Measurements from ENCODE around the gene CABP2.
"Not testable (repeated sequence)": the region's sequence is repeated elsewhere in the genome, so short reads cannot be mapped to it uniquely, and the experiment has no call there.

Gene CABP2

GRCh38 chr11:67522844-67523555 is at the start of gene CABP2:
Gene CABP2 (minus strand): TSS chr11:67523446. CDS start chr11:67523326, 120 bp downstream.
- no peaks in the 10 kb centered on the region for H3K36me3 ChIP-seq (ENCODE audit: control insufficient read depth in 1 of 2, insufficient read depth in 2 of 2, low read length in 2 of 2)
- no peak within 1 kb of the TSS for H3K4me3 ChIP-seq (ENCODE audit: low read depth in 1 of 2, low read length in 2 of 2)
- no peaks in the 10 kb centered on the region for H3K27me3 ChIP-seq (ENCODE audit: low read depth, low read length)
- H3K27ac ChIP-seq (ENCODE audit: low read length): no peak within 1 kb of the TSS
- no peaks in the 10 kb centered on the region for H3K4me1 ChIP-seq (ENCODE audit: control insufficient read depth in 1 of 2, insufficient read depth in 2 of 2, low read length in 2 of 2)
- H3K9me3 ChIP-seq (ENCODE audit: control insufficient read depth in 1 of 2, low read length in 2 of 2): no peaks in the 10 kb centered on the region

- Histone ChIP-seq H3K27ac (ENCODE audit: low read length) (no peak overlapping the region), H3K36me3 (ENCODE audit: control insufficient read depth in 1 of 2, insufficient read depth in 2 of 2, low read length in 2 of 2) (no peaks in the 10 kb centered on the region), H3K4me1 (ENCODE audit: control insufficient read depth in 1 of 2, insufficient read depth in 2 of 2, low read length in 2 of 2) (no peaks in the 10 kb centered on the region), H3K27me3 (ENCODE audit: low read depth, low read length) (no peaks in the 10 kb centered on the region), H3K9me3 (ENCODE audit: control insufficient read depth in 1 of 2, low read length in 2 of 2) (no peaks in the 10 kb centered on the region), H3K4me3 (ENCODE audit: low read depth in 1 of 2, low read length in 2 of 2) (no peak overlapping the region)
These were observed 49.6 kb upstream of the CABP2 start for GRCh38 chr11:67572747-67573419.

- Histone ChIP-seq H3K27me3 (ENCODE audit: low read depth, low read length) (no peaks in the 10 kb centered on the region), H3K4me1 (ENCODE audit: control insufficient read depth in 1 of 2, insufficient read depth in 2 of 2, low read length in 2 of 2) (no peaks in the 10 kb centered on the region), H3K4me3 (ENCODE audit: low read depth in 1 of 2, low read length in 2 of 2) (no peak overlapping the region), H3K27ac (ENCODE audit: low read length) (no peak overlapping the region), H3K36me3 (ENCODE audit: control insufficient read depth in 1 of 2, insufficient read depth in 2 of 2, low read length in 2 of 2) (no peaks in the 10 kb centered on the region), H3K9me3 (ENCODE audit: control insufficient read depth in 1 of 2, low read length in 2 of 2) (no peaks in the 10 kb centered on the region)
These were observed 49.1 kb upstream of the CABP2 start for GRCh38 chr11:67572305-67572704.

- H3K27me3 ChIP-seq (ENCODE audit: low read depth, low read length): no peaks in the 10 kb centered on the region
- H3K4me1 ChIP-seq (ENCODE audit: control insufficient read depth in 1 of 2, insufficient read depth in 2 of 2, low read length in 2 of 2): no peaks in the 10 kb centered on the region
- H3K4me3 ChIP-seq (ENCODE audit: low read depth in 1 of 2, low read length in 2 of 2): no peak overlapping the region
- H3K36me3 ChIP-seq (ENCODE audit: control insufficient read depth in 1 of 2, insufficient read depth in 2 of 2, low read length in 2 of 2): no peaks in the 10 kb centered on the region
- no peaks in the 10 kb centered on the region for H3K9me3 ChIP-seq (ENCODE audit: control insufficient read depth in 1 of 2, low read length in 2 of 2)
- H3K27ac ChIP-seq (ENCODE audit: low read length): no peak overlapping the region
These were observed 48.2 kb upstream of the CABP2 start for GRCh38 chr11:67571443-67571842.

GRCh38 chr11:67564230-67564629 is 41.0 kb upstream of the CABP2 start:
- Histone ChIP-seq H3K27ac (ENCODE audit: low read length) (no peak overlapping the region), H3K27me3 (ENCODE audit: low read depth, low read length) (no peaks in the 10 kb centered on the region), H3K4me1 (ENCODE audit: control insufficient read depth in 1 of 2, insufficient read depth in 2 of 2, low read length in 2 of 2) (peaks cover 0 to 5% of the 10 kb centered on the region in 2 donors), H3K9me3 (ENCODE audit: control insufficient read depth in 1 of 2, low read length in 2 of 2) (no peaks in the 10 kb centered on the region), H3K4me3 (ENCODE audit: low read depth in 1 of 2, low read length in 2 of 2) (no peak overlapping the region), H3K36me3 (ENCODE audit: control insufficient read depth in 1 of 2, insufficient read depth in 2 of 2, low read length in 2 of 2) (no peaks in the 10 kb centered on the region)

- H3K27me3 ChIP-seq (ENCODE audit: low read depth, low read length); H3K36me3 ChIP-seq (ENCODE audit: control insufficient read depth in 1 of 2, insufficient read depth in 2 of 2, low read length in 2 of 2); H3K9me3 ChIP-seq (ENCODE audit: control insufficient read depth in 1 of 2, low read length in 2 of 2); H3K4me1 ChIP-seq (ENCODE audit: control insufficient read depth in 1 of 2, insufficient read depth in 2 of 2, low read length in 2 of 2); H3K4me3 ChIP-seq (ENCODE audit: low read depth in 1 of 2, low read length in 2 of 2): not testable (repeated sequence)
- H3K27ac ChIP-seq (ENCODE audit: low read length): peak overlapping the region; percentile 39
These were observed 40.5 kb upstream of the CABP2 start for GRCh38 chr11:67563705-67564114.

- no peak overlapping the region for H3K4me3 ChIP-seq (ENCODE audit: low read depth in 1 of 2, low read length in 2 of 2)
- H3K27me3 ChIP-seq (ENCODE audit: low read depth, low read length): peaks cover 5% of the 10 kb centered on the region
- peak overlapping the region; percentile 39 for H3K27ac ChIP-seq (ENCODE audit: low read length)
- no peaks in the 10 kb centered on the region for H3K36me3 ChIP-seq (ENCODE audit: control insufficient read depth in 1 of 2, insufficient read depth in 2 of 2, low read length in 2 of 2)
- no peaks in the 10 kb centered on the region for H3K9me3 ChIP-seq (ENCODE audit: control insufficient read depth in 1 of 2, low read length in 2 of 2)
- peaks cover 0 to 5% of the 10 kb centered on the region in 2 donors for H3K4me1 ChIP-seq (ENCODE audit: control insufficient read depth in 1 of 2, insufficient read depth in 2 of 2, low read length in 2 of 2)
These were observed 39.9 kb upstream of the CABP2 start for GRCh38 chr11:67562963-67563704.

GRCh38 chr11:67561971-67562619 is 38.8 kb upstream of the CABP2 start:
- H3K9me3 ChIP-seq (ENCODE audit: control insufficient read depth in 1 of 2, low read length in 2 of 2): no peaks in the 10 kb centered on the region
- H3K4me1 ChIP-seq (ENCODE audit: control insufficient read depth in 1 of 2, insufficient read depth in 2 of 2, low read length in 2 of 2): peaks cover 0 to 5% of the 10 kb centered on the region in 2 donors
- no peaks in the 10 kb centered on the region for H3K36me3 ChIP-seq (ENCODE audit: control insufficient read depth in 1 of 2, insufficient read depth in 2 of 2, low read length in 2 of 2)
- peaks cover 6% of the 10 kb centered on the region for H3K27me3 ChIP-seq (ENCODE audit: low read depth, low read length)
- no peak overlapping the region for H3K4me3 ChIP-seq (ENCODE audit: low read depth in 1 of 2, low read length in 2 of 2)
- H3K27ac ChIP-seq (ENCODE audit: low read length): no peak overlapping the region

- Histone ChIP-seq H3K36me3 (ENCODE audit: control insufficient read depth in 1 of 2, insufficient read depth in 2 of 2, low read length in 2 of 2) (no peaks in the 10 kb centered on the region), H3K4me3 (ENCODE audit: low read depth in 1 of 2, low read length in 2 of 2) (peak overlapping the region in 1 of 2 donors; percentile 33), H3K27ac (ENCODE audit: low read length) (peak overlapping the region; percentile 60), H3K27me3 (ENCODE audit: low read depth, low read length) (peaks cover 6% of the 10 kb centered on the region), H3K9me3 (ENCODE audit: control insufficient read depth in 1 of 2, low read length in 2 of 2) (no peaks in the 10 kb centered on the region), H3K4me1 (ENCODE audit: control insufficient read depth in 1 of 2, insufficient read depth in 2 of 2, low read length in 2 of 2) (peaks cover 0 to 5% of the 10 kb centered on the region in 2 donors)
These were observed 35.0 kb upstream of the CABP2 start for GRCh38 chr11:67558084-67558772.

GRCh38 chr11:67556244-67556643 is 33.0 kb upstream of the CABP2 start:
- H3K4me1 ChIP-seq (ENCODE audit: control insufficient read depth in 1 of 2, insufficient read depth in 2 of 2, low read length in 2 of 2): no peaks in the 10 kb centered on the region
- H3K27me3 ChIP-seq (ENCODE audit: low read depth, low read length): peaks cover 6% of the 10 kb centered on the region
- no peaks in the 10 kb centered on the region for H3K36me3 ChIP-seq (ENCODE audit: control insufficient read depth in 1 of 2, insufficient read depth in 2 of 2, low read length in 2 of 2)
- no peaks in the 10 kb centered on the region for H3K9me3 ChIP-seq (ENCODE audit: control insufficient read depth in 1 of 2, low read length in 2 of 2)
- H3K4me3 ChIP-seq (ENCODE audit: low read depth in 1 of 2, low read length in 2 of 2): no peak overlapping the region
- no peak overlapping the region for H3K27ac ChIP-seq (ENCODE audit: low read length)

Measured in muscle layer of duodenum (tissue), 2 donors.